Measurements from ENCODE around the gene ALOX12B. TPM values are rescaled to one million over a fixed set of nuclear protein-coding genes. Genes with fewer than 3 reads are reported as not detected.

The ALOX12B gene
- total RNA-seq, 2 donors from 2014 or later: 0.95 to 1.2 TPM

DNA sequence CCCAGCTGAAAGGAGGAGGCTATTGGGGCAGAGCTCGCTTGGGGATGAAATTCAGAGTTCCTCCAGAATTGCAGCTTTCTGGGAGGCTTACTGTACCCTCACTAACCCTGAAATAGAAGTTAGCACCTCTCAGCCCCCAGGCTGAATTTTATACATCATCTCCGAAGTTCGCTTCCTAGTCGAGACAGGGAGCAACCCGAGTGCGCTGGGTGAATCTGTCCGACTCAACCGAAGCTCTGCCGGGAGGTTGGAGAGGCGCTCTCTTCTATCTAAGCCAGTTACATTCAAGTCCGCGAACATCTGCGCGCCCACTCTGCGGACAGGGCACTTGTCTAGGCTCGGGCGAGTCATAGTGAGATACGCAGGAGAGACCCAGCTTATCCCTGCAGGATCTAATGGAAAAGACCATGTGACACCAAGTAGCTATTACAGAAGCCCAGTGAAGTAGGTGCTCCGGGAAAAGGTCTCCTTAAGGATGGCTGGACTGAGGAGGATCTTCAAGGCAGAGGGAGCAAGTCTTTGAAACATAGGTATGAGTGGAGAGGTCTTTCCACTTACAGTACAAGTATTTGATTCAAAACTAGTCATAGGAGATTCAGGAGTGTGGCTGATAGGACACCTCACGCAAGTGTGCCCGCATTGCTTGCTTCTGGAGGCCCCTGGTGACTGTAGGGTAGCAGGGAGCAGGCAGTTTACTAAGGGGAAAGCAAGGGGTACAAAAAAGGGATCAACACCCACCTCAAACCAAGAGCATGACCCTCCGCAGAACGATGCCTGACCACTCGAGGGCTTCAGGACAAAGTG lies 37.0 kb upstream of the ALOX12B start:
- Histone ChIP-seq H3K27ac (ENCODE audit: low read depth, low read length) (no peak overlapping the region), H3K27me3 (ENCODE audit: control insufficient read depth, insufficient read depth, low read length, poor library complexity, severe bottlenecking) (peaks cover 68% of the 10 kb centered on the region), H3K9me3 (ENCODE audit: control insufficient read depth, low read length) (no peaks in the 10 kb centered on the region), H3K4me1 (ENCODE audit: control insufficient read depth, insufficient read depth, low read length) (no peaks in the 10 kb centered on the region), H3K36me3 (ENCODE audit: control insufficient read depth, insufficient read depth, low read length) (no peaks in the 10 kb centered on the region), H3K4me3 (ENCODE audit: low read length) (peak overlapping the region; percentile 91), H3K9ac (ENCODE audit: extremely low read depth, low read length, poor library complexity, severe bottlenecking) (no peak overlapping the region)
- Mint-ChIP-seq H3K4me3 (peak overlapping the region; percentile 83), H3K36me3 (ENCODE audit: low read depth) (no peaks in the 10 kb centered on the region), H3K4me1 (peaks cover 20% of the 10 kb centered on the region), H3K27me3 (ENCODE audit: insufficient read depth) (peaks cover 71% of the 10 kb centered on the region), H3K9me3 (no peaks in the 10 kb centered on the region), H3K27ac (peak overlapping the region; percentile 11)
- TF ChIP-seq, protein P1, sequence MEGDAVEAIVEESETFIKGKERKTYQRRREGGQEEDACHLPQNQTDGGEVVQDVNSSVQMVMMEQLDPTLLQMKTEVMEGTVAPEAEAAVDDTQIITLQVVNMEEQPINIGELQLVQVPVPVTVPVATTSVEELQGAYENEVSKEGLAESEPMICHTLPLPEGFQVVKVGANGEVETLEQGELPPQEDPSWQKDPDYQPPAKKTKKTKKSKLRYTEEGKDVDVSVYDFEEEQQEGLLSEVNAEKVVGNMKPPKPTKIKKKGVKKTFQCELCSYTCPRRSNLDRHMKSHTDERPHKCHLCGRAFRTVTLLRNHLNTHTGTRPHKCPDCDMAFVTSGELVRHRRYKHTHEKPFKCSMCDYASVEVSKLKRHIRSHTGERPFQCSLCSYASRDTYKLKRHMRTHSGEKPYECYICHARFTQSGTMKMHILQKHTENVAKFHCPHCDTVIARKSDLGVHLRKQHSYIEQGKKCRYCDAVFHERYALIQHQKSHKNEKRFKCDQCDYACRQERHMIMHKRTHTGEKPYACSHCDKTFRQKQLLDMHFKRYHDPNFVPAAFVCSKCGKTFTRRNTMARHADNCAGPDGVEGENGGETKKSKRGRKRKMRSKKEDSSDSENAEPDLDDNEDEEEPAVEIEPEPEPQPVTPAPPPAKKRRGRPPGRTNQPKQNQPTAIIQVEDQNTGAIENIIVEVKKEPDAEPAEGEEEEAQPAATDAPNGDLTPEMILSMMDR (conservative IDR thresholded peaks at IDR 0.05): no peak
- peak; percentile 76 for DNase-seq
- WGBS, 2 experiments (ENCODE audit: insufficient coverage in 1 of 2, insufficient read length in 1 of 2): 2 to 4% methylated on average over 13 to 24 of the region's 24 CpGs

DNA sequence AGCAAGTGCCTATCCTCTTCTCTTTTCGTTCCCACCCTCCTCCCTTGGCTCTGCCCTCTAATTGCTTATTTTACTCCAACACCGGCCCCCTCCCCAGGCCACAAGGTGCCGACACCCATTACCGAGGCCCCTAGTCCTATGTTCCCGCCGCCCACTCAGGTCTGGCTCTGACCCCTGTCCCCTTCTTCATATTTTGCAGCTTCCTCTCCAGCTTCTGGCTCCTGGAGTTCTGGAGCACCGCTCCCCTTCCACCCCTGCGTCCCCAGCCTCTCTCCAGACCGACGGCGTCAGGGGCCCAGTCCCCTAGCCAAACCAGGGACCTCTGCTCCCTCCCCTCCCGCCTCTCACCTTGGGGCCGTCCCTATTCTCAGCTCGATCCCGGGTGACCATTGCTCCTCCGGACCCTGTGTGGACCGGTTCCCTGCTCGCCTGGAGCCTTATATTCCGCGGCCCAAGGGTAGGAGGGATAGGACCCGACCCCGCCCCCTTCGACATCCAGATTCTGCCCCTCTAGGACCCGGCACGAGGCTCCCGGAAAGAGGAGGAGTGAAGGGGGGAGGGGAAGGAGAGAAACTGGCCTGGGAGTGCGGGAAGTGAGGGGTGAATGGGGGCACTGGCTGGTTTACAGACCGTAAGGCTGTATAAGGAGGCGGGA lies 36.3 kb upstream of the ALOX12B start, which contains the start of gene HES7:
Gene HES7 (minus strand): TSS at position 412 of the 655 bp plus-strand sequence. CDS start 22 bp downstream, at position 390.
- peak; percentile 90 for DNase-seq
- Histone ChIP-seq H3K27ac (ENCODE audit: low read depth, low read length) (no peak within 1 kb of the TSS), H3K4me3 (ENCODE audit: low read length) (peak within 1 kb of the TSS; percentile 91), H3K4me1 (ENCODE audit: control insufficient read depth, insufficient read depth, low read length) (no peaks in the 10 kb centered on the region), H3K9me3 (ENCODE audit: control insufficient read depth, low read length) (no peaks in the 10 kb centered on the region), H3K9ac (ENCODE audit: extremely low read depth, low read length, poor library complexity, severe bottlenecking) (no peak within 1 kb of the TSS), H3K36me3 (ENCODE audit: control insufficient read depth, insufficient read depth, low read length) (no peaks in the 10 kb centered on the region), H3K27me3 (ENCODE audit: control insufficient read depth, insufficient read depth, low read length, poor library complexity, severe bottlenecking) (peaks cover 61% of the 10 kb centered on the region)
- Mint-ChIP-seq H3K36me3 (ENCODE audit: low read depth) (no peaks in the 10 kb centered on the region), H3K4me3 (peak within 1 kb of the TSS; percentile 83), H3K9me3 (no peaks in the 10 kb centered on the region), H3K4me1 (peaks cover 20% of the 10 kb centered on the region), H3K27ac (peak within 1 kb of the TSS; percentile 11), H3K27me3 (ENCODE audit: insufficient read depth) (peaks cover 64% of the 10 kb centered on the region)
- TF ChIP-seq, protein P1 (conservative IDR thresholded peaks at IDR 0.05): no peak
- 0% methylated on average over 4 to 29 of the region's 29 CpGs for WGBS, 2 experiments (ENCODE audit: insufficient coverage in 1 of 2, insufficient read length in 1 of 2)

DNA sequence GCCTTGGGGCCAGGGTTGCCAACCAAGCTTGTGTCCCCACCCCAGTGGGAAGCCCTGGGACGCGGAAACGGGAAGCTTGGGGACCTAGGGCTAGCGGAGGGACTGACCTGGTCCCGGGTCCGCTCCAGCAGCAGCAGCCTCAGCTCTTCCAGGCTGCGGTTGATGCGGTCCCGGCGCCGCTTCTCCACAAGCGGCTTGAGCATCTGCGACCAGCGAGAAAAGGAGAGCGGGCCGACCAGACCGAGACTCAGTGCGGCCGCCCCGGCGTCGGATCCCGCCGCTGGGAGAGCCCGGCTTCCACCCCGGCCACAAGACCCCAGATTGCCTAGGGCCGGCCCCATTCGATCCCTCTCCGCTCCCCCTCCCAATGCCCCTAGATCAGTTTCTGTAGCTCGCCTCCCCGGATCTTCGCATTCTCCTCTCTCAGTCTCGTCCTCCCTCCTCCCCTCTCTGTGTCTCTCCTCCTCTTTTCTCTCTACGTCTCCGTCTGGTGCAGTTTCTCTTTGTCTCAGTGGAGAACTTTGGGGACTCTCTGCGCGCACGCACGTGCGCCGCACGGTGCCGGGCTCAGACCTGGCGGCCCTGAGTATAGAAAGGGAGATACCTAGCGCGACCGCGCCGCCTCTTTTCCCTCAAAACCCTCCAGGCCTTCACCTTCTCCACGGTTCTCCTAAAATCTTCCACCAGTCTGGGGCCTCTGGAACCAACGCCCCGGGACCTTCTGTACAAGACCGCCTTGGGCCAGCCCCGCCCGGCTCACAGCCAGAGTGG lies 35.6 kb upstream of the ALOX12B start:
- no peak overlapping the region for H3K27ac Mint-ChIP-seq
- no peaks in the 10 kb centered on the region for H3K4me1 ChIP-seq (ENCODE audit: control insufficient read depth, insufficient read depth, low read length)
- peak overlapping the region; percentile 91 for H3K4me3 ChIP-seq (ENCODE audit: low read length)
- 1% methylated on average over 23 to 55 of the region's 55 CpGs for WGBS, 2 experiments (ENCODE audit: insufficient coverage in 1 of 2, insufficient read length in 1 of 2)
- no peak overlapping the region for H3K27ac ChIP-seq (ENCODE audit: low read depth, low read length)
- H3K9me3 ChIP-seq (ENCODE audit: control insufficient read depth, low read length): no peaks in the 10 kb centered on the region
- H3K9me3 Mint-ChIP-seq: no peaks in the 10 kb centered on the region
- peaks cover 54% of the 10 kb centered on the region for H3K27me3 ChIP-seq (ENCODE audit: control insufficient read depth, insufficient read depth, low read length, poor library complexity, severe bottlenecking)
- TF ChIP-seq, protein P1 (conservative IDR thresholded peaks at IDR 0.05): no peak
- H3K27me3 Mint-ChIP-seq (ENCODE audit: insufficient read depth): peaks cover 62% of the 10 kb centered on the region
- peak; percentile 83 for DNase-seq
- no peak overlapping the region for H3K9ac ChIP-seq (ENCODE audit: extremely low read depth, low read length, poor library complexity, severe bottlenecking)
- peak overlapping the region; percentile 83 for H3K4me3 Mint-ChIP-seq
- H3K4me1 Mint-ChIP-seq: peaks cover 25% of the 10 kb centered on the region
- no peaks in the 10 kb centered on the region for H3K36me3 Mint-ChIP-seq (ENCODE audit: low read depth)
- H3K36me3 ChIP-seq (ENCODE audit: control insufficient read depth, insufficient read depth, low read length): no peaks in the 10 kb centered on the region
